Spinal cord (tissue), 10 donors: ENCODE results near the gene SLC35B2. TPM values are rescaled to one million over a fixed set of nuclear protein-coding genes. Genes with fewer than 3 reads are reported as not detected.

Experiments
- DNase-seq, 6 donors: peaks; one replicate each; pipeline versions ENCODE4 v3.0.0 to v3.0.0-alpha.2; 2013 to 2015; ENCODE audit warnings: low spot score in 6 of 6, low read depth in 4 of 6
- H3K27ac ChIP-seq: one replicate; pipeline ENCODE4 v1.5.1; 2013; ENCODE audit warnings: low read depth, low read length, control low read depth
- H3K27me3 ChIP-seq: one replicate; pipeline ENCODE4 v1.6.1; 2013; ENCODE audit warnings: low read length; ENCODE audit not compliant: control insufficient read depth, insufficient read depth
- H3K36me3 ChIP-seq: one replicate; pipeline ENCODE4 v1.6.1; 2013; ENCODE audit warnings: low read length; ENCODE audit not compliant: control insufficient read depth, insufficient read depth
- H3K4me1 ChIP-seq: one replicate; pipeline ENCODE4 v1.6.1; 2013; ENCODE audit warnings: low read length; ENCODE audit not compliant: control insufficient read depth, insufficient read depth
- H3K4me3 ChIP-seq: one replicate; pipeline ENCODE4 v1.5.1; 2013; ENCODE audit warnings: low read depth, low read length, control low read depth
- H3K9me3 ChIP-seq: one replicate; pipeline ENCODE4 v1.6.1; 2013; ENCODE audit warnings: low read length; ENCODE audit not compliant: control insufficient read depth, insufficient read depth
- WGBS: methylation state at CpG from one replicate; pipeline ENCODE4 v1.1.5; 2013; ENCODE audit warnings: missing lambda C conversion rate; ENCODE audit not compliant: insufficient coverage; 5-methylcytosine and 5-hydroxymethylcytosine counted together
- polyA plus RNA-seq, 2 donors: library from polyadenylated mRNA; unstranded; fragments of 120-200 nt; gene quantifications; one replicate each; pipeline ENCODE4 v1.2.1, GENCODE V29; 2013; ENCODE audit not compliant: insufficient read length in 2 of 2
- total RNA-seq, 2 donors: library from RNA; depleted of rRNA in 1 of 2; stranded (reverse); fragments of 120-200 nt in 1 of 2; fragments of >200 nt in 1 of 2; gene quantifications; one replicate each; pipeline versions ENCODE4 v1.2.3 to v1.2.4, GENCODE V29; 2013 to 2014
- donor health status: healthy.

The SLC35B2 gene
- total and polyA plus RNA-seq, 4 donors = 39.3 to 63.7 (median 58.5) TPM

GRCh38 chr6:44255105-44255808 is 2.1 kb downstream of the SLC35B2 start:
- no peaks in the 10 kb centered on the region for H3K9me3 ChIP-seq
- no peak overlapping the region for H3K27ac ChIP-seq
- peaks cover 69% of the 10 kb centered on the region for H3K36me3 ChIP-seq

GRCh38 chr6:44254191-44255104 is 2.9 kb downstream of the SLC35B2 start:
- Histone ChIP-seq H3K4me3 (no peak overlapping the region), H3K27ac (no peak overlapping the region), H3K36me3 (peaks cover 69% of the 10 kb centered on the region), H3K4me1 (peaks cover 39% of the 10 kb centered on the region), H3K27me3 (no peaks in the 10 kb centered on the region), H3K9me3 (no peaks in the 10 kb centered on the region)
- WGBS = 89% methylated on average over 5 of the region's 12 CpGs
- DNase-seq = no peak

More at GRCh38 chr6:44255105-44255808, 2.1 kb downstream of the SLC35B2 start:
- DNase-seq = no peak
- Histone ChIP-seq H3K27me3 (no peaks in the 10 kb centered on the region), H3K4me1 (peaks cover 39% of the 10 kb centered on the region), H3K4me3 (no peak overlapping the region)
- WGBS = 68% methylated on average over 16 of the region's 16 CpGs

GRCh38 chr6:44253307-44254101 is 3.8 kb downstream of the SLC35B2 start:
- Histone ChIP-seq H3K9me3 (no peaks in the 10 kb centered on the region), H3K36me3 (peaks cover 74% of the 10 kb centered on the region), H3K4me1 (peaks cover 43% of the 10 kb centered on the region), H3K27me3 (no peaks in the 10 kb centered on the region), H3K4me3 (no peak overlapping the region), H3K27ac (no peak overlapping the region)
- WGBS = 74% methylated on average over 8 of the region's 10 CpGs
- DNase-seq = no peak

GRCh38 chr6:44251576-44252524 is 5.5 kb downstream of the SLC35B2 start:
- no peaks in the 10 kb centered on the region for H3K27me3 ChIP-seq
- no peak for DNase-seq
- H3K36me3 ChIP-seq = peaks cover 73% of the 10 kb centered on the region
- WGBS = 88% methylated on average over 6 of the region's 14 CpGs
- peaks cover 33% of the 10 kb centered on the region for H3K4me1 ChIP-seq
- no peaks in the 10 kb centered on the region for H3K9me3 ChIP-seq
- H3K27ac ChIP-seq = no peak overlapping the region
- no peak overlapping the region for H3K4me3 ChIP-seq

GRCh38 chr6:44250718-44251123 is 6.6 kb downstream of the SLC35B2 start:
- WGBS = no CpG with 5 or more reads among the region's 3 CpGs
- Histone ChIP-seq H3K4me1 (peaks cover 29% of the 10 kb centered on the region), H3K27me3 (no peaks in the 10 kb centered on the region), H3K4me3 (no peak overlapping the region), H3K27ac (no peak overlapping the region), H3K36me3 (peaks cover 65% of the 10 kb centered on the region), H3K9me3 (no peaks in the 10 kb centered on the region)
- no peak for DNase-seq

- Histone ChIP-seq H3K4me3 (no peak overlapping the region), H3K4me1 (peaks cover 28% of the 10 kb centered on the region), H3K36me3 (peaks cover 59% of the 10 kb centered on the region), H3K27me3 (no peaks in the 10 kb centered on the region), H3K27ac (no peak overlapping the region), H3K9me3 (no peaks in the 10 kb centered on the region)
- no peak for DNase-seq
- WGBS = 94% methylated on average over 3 of the region's 6 CpGs
Observed at GRCh38 chr6:44250067-44250717, 7.1 kb downstream of the SLC35B2 start.

- Histone ChIP-seq H3K4me1 (peaks cover 19% of the 10 kb centered on the region), H3K36me3 (peaks cover 49% of the 10 kb centered on the region), H3K4me3 (peak overlapping the region; percentile 94), H3K9me3 (no peaks in the 10 kb centered on the region), H3K27ac (no peak overlapping the region), H3K27me3 (no peaks in the 10 kb centered on the region)
- WGBS = 93% methylated on average over 6 of the region's 9 CpGs
- DNase-seq = no peak
Observed at GRCh38 chr6:44249082-44249748, 8.1 kb downstream of the SLC35B2 start.

- Histone ChIP-seq H3K4me3 (peak overlapping the region; percentile 94), H3K4me1 (peaks cover 16% of the 10 kb centered on the region), H3K27ac (no peak overlapping the region), H3K9me3 (no peaks in the 10 kb centered on the region), H3K27me3 (no peaks in the 10 kb centered on the region), H3K36me3 (peaks cover 44% of the 10 kb centered on the region)
- no peak for DNase-seq
- 67% methylated on average over 1 of the region's 1 CpG for WGBS
Observed at GRCh38 chr6:44248579-44248978, 8.7 kb downstream of the SLC35B2 start.
